GM20000 (cell line): ENCODE results near the gene DCAKD.
A peak's percentile ranks its signal among the peaks of the same experiment; 100 is the strongest.

Source experiments
- DNase-seq: peaks from one replicate; pipeline ENCODE4 v3.0.0; 2012; ENCODE audit warnings: low spot score
- TF ChIP-seq, protein P1 (sequence below): IDR thresholded peaks from 2 replicates; pipeline ENCODE4 v1.5.1; 2012; ENCODE audit warnings: mild to moderate bottlenecking, control low read depth; ENCODE audit errors: extremely low read depth, missing control alignments

The DCAKD gene

DNA sequence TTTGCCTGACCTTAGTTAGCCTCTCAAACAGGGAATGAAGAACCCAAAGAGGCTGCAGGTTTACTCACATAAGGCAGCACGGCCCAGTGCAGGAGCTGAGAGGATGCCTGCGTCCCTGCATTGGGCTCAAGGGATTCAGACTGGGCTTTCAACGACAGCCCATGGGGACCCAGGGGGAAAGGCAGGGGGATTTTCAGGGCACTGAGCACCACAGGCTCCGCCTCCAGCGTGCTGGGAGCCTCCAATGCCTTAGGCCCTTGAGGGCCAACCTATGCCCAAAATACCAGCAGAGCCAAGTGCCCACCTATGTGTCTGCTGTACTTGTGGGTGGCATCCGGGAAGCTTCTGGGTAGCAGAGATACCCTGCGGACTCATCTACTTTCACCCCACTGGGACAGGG, 22.3 kb downstream of the DCAKD start:
- no peak for DNase-seq

DNA sequence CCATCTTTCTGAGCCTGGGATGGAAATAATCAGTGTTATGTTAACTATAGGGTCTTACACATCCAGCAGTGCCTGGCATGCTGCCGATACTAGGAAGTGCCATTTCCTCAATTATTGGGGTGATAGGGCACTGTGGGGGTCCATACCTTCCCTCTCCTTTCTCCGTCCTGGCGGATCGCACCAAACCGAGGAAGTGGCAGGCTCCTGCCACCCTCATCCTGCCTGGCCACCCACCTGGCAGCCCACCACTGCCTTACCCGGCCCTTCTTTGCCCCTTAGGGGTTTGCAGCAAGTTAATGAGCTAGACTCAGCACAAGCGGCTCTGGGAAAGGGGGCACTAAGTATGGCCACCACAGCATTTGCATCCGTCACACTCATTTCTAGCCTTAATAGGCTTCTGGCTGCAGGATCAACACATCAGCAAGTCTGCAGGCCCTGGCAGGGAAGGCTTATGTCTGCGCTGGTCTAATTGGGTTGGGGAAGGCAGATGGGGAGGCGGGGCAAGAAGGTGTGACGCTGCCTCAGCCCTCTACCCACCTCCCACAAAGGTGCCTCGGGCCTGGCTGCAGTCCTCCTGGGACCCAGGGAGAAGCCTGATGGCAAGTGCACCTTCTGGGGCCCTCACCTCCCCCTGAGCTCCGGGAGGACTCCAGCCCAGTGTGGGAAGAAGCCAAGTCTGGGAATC, 28.6 kb downstream of the DCAKD start:
- DNase-seq, result no peak
- TF ChIP-seq, protein P1, sequence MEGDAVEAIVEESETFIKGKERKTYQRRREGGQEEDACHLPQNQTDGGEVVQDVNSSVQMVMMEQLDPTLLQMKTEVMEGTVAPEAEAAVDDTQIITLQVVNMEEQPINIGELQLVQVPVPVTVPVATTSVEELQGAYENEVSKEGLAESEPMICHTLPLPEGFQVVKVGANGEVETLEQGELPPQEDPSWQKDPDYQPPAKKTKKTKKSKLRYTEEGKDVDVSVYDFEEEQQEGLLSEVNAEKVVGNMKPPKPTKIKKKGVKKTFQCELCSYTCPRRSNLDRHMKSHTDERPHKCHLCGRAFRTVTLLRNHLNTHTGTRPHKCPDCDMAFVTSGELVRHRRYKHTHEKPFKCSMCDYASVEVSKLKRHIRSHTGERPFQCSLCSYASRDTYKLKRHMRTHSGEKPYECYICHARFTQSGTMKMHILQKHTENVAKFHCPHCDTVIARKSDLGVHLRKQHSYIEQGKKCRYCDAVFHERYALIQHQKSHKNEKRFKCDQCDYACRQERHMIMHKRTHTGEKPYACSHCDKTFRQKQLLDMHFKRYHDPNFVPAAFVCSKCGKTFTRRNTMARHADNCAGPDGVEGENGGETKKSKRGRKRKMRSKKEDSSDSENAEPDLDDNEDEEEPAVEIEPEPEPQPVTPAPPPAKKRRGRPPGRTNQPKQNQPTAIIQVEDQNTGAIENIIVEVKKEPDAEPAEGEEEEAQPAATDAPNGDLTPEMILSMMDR, result no peak

More for the DNA sequence above, 22.3 kb downstream of the DCAKD start:
- TF ChIP-seq, protein P1, result no peak

DNA sequence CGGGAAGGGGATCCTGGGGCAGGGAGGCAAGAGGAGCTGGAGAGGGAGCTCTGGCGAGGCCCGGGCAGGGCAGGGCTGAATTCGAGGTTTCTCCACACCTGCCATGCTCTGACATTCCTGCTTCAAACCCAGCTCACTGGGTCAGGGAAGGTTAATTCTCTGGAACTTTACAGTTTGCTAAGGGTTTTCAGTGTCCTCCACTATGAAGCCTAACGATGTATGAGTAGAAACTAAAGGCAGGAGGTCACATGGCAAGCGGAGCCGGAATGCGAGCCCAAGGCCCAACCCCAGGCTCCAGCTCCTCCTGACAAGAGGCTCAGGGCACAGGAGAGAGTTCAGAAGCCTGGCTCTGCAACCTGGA, 29.2 kb downstream of the DCAKD start:
- TF ChIP-seq, protein P1, result no peak
- DNase-seq, result no peak

DNA sequence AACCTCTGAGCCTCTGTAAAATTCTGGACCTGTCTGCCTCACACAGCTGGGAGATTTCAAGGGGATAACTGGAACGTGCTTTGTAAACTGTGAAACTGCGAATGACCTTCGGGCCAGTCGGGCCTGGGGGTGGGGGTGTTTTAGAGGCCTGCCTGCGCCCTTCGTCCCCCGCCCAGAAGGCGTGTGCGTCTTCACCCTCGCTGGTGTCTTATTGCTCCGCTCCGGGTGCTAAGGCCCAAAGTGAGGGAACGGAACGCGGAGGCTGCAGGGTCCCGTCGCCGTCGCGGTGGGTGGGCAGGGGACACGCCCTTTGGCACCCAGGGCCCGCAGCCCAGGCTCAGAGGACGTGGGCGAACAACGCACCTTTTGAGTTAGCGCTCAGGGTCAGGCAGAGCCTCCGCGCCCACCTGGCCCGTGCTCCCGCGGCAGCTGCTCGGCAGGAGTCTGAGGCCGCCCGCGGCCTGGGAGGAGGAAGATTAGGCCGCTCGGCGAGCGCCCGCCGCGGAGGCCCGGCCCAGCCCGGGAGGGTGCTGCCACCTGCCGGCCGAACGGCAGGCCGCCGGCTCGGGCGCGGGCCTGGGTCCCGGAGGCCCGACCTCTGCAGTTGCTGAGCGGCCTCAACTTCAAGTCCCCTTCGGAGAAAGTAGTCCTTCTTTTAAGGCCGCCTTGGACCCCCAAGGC, 29.7 kb downstream of the DCAKD start:
- TF ChIP-seq, protein P1, result peak; percentile 85
- peak; percentile 93 for DNase-seq

DNA sequence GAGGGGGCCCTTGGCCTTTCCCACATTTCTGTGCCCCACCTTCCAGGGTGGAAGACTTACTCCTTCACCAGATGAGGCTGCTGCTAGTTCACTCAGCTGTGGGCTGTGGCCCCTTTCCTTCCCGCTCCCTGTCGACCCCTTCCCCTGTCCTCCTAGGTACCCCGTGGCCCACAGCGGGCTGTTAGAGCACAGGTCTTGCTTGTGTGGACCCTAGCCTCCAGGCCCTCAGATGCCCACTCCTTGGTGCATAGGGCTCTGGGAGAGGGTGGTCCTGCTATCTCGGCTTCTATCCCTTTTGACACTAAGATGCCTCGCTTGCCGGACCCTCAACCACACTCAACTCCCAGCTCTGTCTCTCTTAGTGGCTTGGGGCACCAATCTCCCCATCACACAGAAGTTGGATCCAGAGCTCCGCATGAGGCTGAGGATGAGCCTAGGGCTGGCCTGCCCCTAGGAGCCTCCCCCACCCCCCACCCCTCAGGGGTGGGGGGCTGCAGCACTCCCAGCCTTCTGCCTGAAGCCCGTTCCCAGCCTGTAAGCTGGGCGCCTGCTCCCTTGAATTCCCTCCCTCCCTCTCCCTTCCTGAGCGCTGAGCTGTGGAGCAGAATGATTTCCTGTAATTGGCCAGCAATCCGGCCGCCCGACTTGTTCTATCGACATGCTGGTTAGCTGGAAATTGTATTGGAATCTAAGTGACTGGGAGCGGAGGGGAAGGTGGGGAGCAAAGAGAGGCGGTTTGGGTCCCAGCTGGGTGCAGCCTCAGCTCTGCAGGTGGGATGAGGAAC, 30.9 kb downstream of the DCAKD start:
- no peak for DNase-seq
- TF ChIP-seq, protein P1, result no peak

DNA sequence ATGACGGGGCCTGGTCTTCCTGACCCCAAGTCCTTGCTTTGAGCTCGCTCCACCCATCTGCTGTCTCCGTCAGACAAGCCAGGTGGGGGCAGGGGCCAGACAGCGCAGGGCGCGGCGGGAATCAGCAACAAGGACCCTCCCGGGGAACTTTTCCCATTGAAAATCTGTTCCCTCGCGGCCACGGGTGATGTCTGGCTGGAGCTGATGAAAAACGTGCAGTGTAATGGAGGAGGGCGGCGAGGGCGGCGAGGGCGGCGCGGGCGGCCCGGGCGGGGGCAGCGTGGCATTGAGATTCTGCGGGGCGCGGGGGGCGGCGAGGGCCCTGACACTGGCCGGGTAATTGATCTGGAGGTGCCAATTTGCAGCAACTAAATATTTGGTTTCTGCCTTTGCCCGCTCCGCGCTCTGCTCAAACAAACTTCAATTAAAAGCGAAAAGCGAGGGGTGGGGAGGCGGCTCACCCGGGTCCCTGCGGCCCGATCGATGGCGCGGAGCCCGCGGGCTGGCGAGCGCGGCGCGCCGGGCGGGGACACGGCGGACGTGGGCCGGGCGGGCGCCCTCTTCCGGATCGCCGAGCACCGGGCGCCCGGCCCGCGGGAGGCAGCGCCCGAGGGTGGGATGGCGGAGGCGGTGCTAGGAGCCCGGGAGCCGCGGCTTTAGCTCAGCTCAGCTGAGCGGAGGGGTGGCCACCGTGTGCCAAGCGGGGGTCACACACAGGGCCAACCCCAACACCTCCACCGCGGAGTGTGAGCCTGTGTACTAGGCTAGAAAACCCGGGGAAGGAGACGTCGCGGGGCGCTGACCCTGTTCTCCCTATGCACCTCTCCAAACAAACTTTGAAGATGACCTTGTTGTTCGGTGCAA, 32.4 kb downstream of the DCAKD start:
- peak; percentile 84 for DNase-seq
- TF ChIP-seq, protein P1, result peak; percentile 34
